Midbrain (tissue), 1 donor: ENCODE measurements around the gene KCNJ10.

Experiments used
- DNase-seq: peaks from one replicate; lab custom pipeline; 2025; lab: John Stamatoyannopoulos, UW

KCNJ10 gene

DNA sequence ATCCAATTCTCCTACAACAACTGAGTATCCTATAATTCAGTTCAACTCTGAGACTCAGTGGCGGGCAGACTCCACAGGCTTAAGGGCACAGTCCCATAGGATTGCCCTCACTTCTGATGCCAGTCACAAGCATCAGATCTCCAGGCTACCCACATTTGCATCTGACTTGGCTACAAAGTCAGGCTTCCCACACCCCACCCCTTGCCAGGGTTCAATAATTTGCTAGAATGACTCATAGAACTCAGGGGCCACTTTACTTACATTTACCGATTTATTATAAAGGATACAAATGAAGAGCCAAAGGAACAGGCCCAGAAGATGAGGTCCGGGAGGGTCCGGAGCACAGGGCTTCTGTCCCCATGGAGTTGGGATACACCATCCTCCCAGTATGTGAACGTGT is 80.0 kb downstream of the KCNJ10 start:
- no peak for DNase-seq

DNA sequence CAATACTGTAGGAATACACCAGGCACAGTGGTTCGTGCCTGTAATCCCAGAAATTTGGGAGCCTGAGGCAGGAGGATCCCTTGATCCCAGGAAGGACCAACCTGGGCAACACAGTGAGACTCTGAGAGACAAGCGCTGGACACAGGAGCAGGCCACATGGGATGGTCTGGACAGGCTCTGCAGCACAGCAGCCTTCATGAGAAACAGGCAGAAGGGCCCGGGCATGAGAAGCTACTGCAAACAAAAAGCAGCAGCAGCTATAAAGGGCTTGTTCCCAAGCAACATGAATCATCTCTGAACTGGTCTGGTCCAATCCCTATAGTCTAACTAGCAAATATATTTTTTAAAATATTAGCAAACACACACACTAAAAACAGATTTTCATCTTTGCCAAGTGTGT is 80.4 kb downstream of the KCNJ10 start:
- DNase-seq, result no peak

DNA sequence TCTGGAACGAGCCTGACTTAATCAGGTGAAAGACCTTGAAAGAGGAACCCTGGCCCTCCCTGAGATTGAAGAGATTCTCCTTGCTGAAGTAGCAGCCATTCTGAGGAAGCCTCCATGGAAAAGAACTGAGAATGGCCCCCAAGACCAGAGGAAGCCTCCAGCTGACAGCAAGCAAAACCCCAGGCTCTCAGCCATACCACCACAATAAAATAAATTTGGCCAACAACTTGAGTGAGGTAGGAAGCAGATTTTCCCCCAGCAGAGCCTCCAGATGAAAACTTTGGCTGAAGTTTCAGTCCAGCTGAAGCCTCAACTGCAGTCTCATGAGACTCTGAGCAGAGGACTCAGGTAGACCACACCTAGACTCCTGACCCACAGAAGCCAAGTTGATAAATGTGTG is 82.0 kb downstream of the KCNJ10 start:
- DNase-seq, result no peak

DNA sequence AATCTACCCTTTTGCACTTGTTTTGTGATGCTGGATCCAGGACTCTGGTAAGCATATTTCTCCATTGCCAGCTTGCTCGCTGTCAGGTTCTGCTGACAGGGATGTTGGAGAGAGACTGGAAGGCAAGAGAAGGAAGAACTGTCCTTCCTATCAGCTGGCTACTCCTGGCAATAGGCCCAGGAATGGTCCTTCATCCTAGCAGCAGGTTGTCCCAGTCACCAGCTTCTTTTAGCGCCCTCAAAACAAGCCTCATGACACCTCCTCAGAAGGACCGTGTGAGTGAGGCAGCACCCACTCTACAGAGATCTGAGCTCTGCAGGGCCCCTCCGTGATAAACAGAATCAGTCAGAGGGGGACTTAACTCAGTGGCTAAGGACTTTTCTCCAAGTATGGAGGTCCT is 82.8 kb downstream of the KCNJ10 start:
- DNase-seq, result no peak

DNA sequence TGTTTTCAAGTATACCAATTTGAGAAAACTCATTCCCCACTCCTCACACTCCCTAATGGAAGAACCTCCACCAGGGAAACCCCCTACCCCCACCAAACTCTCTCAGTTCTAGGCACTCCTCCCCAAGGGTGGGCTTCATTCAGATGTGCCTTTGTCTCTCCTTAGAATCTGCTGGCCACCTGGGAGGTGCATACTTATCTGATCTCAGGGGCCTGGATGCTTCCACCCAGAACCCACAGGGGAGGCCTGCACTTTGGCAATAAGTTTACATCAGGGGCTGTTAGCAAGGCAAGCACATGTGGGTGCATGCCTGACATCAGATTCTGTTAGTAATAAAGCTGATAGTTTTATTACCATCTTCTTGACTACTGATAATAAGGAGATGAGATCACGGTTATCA is 83.4 kb downstream of the KCNJ10 start:
- no peak for DNase-seq

DNA sequence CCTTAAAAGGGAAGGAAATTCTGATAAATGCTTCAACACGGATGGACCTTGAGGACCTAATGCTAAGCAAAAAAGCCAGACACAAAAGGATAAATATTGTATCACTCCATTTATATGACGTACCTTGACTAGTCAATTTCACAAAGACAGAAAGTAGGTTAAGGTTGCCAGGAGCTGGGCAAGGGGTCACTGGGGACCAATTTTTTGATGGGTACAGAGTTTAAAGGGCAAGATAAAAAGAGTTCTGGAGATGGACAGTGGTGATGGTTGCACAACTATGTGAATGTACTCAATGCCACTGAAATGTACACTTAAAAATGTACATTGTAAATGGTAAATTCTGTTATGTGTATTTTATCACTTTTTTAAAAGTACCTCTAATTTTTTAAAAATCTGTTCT is 83.9 kb downstream of the KCNJ10 start:
- DNase-seq, result no peak

DNA sequence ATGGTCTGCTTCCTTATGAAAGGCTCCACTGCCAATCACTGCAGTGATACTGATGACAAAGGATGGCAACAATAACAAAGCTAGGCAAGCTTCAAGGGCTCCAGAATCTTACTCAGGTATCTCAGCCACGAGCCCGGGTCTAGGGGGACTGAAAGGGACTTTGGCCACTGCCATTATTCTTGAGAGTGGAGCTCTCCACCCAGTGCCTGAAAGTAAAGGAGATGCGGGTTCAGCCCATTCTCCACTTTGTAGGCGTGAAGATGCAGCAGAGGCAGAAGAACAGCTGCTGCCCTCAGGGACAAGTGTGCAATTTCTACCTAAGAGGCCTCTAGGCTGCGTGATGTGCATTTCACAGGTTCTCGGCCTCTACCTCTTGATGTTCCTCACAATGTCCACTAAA is 84.5 kb downstream of the KCNJ10 start:
- no peak for DNase-seq

DNA sequence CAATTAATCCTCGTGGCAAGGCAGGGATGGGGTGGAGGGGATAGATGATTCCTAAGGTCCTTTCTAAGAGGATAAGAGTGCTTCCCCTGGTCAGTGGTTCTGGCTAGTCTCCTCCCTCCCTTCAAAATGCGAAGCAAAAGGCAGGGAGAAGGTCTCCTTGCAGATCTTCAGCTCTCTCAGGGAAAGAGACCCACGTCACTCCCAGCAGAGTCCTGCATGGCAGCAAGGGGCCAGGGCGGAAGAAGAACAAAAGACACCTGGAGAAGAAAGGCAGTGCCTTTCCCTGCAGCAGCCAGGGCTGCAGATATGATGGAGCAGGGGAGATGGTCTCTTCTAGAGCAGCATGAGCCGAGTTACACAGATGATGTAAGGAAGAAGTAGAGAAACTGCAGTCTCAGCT is 86.3 kb downstream of the KCNJ10 start:
- no peak for DNase-seq

DNA sequence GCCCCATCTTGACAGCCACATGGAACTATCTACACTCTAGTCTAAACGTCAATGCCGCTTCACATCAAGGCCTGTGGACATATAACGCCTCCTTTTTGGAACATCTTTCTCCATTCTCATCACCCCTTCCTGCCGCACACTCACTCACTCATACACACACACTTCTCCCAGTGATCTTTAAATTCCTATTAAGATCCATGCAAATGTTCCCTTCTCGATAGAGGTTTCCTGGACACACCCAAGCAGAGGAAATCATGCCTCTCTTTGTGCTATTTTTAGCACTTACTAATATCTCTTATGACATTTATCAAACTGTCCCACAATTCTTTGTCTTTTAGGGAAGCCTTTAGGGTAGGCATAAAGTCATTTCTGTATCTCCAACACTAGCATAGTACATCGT is 87.7 kb downstream of the KCNJ10 start:
- no peak for DNase-seq

DNA sequence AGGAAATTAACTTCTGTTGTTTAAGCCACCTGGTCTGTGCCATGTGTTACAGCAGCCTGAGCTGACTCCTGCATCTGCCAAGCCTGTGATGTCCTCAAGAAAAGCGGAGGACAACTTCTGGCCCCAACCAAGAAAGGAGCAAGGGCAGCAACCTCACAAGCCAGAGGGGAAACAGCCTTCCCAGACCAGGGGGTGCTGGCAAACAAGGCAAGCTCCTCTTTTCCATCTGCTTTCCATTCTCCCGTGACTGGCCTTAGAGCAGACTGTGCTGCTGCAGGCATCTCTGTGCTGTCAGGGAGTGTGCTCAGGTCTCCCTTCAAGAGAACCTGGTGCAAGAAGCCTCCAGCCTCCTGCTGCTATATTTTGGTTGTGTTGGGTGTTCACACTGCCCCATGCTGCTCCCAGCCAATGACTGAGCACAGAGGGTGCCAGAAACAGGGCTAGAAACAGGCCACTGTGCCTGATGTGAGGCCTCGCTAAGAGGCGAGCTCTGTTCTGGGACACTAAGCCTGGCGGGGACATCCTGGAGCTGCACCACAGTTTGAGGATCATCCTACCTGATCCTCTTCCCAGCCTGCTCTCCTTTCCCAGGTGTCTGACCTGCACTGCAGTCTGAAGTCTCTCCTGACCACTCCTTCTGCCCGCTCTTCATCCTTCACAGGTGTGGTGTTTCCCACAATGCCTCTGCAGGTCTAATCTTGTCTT is 88.5 kb downstream of the KCNJ10 start:
- DNase-seq, result no peak

DNA sequence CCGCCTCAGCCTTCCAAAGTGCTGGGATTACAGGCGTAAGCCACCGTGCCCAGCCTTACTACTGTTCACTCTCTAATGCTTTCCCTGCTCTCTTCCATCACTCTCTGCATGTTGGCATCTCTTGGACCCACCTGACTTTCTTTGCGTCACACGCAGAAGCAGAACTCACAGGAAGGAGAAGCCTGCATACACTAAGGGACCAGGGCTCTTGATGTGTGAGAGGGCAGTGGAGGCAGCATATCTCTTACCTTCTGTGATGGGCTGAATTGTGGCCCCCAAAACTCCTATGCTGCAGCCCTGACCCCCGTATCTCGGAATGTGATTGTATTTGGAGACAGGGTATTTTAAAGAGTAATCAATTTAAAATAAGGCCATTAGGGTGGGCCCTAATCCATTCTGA is 89.2 kb downstream of the KCNJ10 start:
- no peak for DNase-seq

DNA sequence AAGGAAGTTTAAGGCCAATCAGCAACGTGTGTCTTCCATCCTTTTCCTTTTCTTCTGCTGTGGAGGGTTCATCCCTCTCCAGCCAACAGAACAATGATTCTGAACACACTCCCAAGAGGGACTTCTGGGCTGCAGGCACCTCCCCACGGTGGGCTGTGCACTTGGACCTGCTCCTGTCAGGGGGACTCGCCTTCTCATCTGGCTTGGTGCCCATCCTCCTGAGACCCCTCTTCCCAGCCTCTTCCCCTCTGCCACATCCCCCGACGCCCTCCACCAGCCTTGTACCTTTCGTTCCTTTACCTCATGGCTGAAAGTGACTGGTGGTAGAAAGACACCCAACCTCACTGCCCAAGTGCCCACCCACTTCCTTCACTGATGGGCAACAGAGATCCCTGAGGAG is 89.9 kb downstream of the KCNJ10 start:
- DNase-seq, result no peak

DNA sequence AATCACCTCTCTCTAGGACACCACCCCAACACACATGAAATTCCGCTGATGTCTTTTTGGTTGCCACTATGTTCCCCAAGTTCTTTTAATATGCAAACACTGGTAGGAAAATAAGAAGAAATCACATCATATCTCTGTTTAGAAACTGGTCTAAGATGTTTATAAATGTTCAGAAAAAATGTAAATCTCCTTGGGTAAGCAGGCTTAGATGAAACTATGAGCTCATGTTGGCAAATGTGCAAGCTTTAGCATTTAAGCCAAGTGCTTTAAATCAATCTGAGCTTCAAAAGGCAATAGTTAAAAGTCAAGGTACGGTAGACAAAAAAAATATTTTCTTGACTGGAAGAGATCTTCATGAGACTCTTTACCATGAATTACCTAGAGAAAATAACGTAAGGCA is 90.7 kb downstream of the KCNJ10 start:
- DNase-seq, result no peak

DNA sequence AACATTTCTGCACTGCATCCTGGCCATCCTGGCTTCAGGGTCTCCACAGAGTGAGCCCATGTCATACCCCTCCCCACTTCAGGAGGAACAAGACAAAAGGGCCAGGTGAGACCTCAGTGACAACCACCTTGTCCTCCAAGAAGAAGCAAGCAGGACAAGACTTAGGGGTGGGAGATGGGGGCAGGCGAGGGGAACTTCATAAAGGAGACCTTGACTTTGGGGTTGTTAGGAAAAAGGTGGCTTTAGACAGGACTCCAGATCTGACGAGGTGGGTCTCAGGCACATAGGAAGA is 91.9 kb downstream of the KCNJ10 start:
- no peak for DNase-seq

DNA sequence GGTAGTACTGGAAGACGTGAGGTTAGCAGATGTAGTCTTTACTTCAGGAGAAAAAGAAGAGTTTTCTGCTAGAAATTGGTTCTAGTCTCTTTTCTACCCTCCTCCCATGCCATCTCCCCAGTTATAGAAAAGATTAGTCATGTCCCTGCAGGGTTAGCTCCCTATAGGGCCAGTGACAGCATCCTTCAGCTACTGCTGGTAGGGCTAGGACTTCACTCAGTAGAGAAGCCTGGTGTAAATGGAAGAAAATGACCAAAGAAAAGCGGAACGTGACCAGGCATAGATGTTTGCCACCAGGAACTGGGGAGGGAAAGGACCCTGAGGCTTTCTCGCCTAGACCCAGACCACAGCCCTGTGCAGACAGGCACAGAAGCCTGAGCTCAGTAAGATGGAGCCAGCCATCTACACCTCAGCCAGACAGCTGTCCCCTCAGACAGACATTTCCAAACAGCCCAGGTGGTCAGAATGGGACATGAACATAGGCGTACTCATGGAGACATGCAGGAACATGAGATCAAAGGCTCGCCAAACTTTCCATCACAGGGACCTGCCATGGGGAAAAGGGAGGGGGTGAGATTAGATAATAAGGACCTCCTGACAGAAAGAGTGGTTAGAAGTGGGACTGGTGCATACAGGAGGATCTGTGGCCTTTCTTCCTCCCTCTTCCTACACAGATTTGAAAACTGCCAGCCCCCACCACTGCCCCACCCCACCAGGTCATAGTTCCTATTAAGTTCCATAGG is 92.4 kb downstream of the KCNJ10 start:
- DNase-seq, result no peak

DNA sequence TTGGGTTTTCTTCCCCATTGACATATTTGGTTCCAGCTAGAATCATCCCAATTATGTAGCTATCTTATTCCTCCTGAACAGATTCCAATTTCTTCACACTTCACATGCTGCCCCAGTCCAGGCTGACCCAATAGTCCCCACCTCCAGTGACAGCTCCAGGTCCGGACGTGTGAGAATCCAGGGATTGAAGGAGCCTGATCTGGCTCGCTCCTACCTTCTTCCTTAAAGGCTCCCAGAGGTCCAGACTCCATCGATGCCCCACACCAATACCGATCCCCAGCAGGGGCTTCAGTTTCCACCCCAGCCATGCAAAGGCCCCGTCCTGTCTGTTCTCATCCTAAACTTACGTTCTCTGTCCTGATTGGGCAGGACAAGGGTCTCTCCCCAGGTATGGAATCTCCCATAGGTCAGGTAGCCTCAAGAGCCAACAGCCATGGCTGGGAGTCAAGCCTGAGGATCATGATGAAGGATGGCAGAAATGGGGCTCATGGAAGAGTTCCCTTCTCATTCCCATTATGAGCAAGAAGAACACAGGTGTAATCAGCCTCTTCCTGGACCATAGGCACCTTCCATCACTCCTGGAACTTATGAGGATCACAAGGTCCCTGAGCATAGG is 95.5 kb downstream of the KCNJ10 start:
- no peak for DNase-seq

DNA sequence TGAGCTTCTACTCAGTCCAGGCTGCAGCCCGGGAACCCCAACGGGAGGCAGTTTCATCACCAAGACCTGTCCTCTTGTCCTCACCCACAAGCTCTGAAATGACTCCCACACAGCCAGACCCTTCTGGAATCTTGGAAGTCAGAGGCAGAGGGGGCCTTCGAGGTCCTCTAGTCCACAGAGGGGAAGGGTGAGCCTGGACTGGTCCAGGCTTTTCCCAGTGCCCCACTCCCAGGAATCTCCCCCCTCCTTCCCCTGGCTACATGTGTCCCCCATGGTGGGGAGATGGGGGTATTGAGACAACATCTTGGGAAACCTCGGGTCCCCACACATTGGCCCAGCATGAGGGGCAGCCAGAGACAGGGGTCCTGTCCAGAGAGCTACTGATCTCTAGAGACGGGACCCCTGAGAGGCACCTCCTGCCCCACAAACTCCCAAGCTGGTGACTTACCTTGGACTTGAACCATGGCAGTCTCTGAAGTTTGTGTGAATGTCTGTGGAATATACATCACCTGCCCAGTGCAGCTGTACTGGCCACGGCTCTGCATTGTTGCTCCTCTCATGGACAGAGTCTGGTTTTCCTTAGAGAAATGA is 96.5 kb downstream of the KCNJ10 start:
- DNase-seq, result no peak

DNA sequence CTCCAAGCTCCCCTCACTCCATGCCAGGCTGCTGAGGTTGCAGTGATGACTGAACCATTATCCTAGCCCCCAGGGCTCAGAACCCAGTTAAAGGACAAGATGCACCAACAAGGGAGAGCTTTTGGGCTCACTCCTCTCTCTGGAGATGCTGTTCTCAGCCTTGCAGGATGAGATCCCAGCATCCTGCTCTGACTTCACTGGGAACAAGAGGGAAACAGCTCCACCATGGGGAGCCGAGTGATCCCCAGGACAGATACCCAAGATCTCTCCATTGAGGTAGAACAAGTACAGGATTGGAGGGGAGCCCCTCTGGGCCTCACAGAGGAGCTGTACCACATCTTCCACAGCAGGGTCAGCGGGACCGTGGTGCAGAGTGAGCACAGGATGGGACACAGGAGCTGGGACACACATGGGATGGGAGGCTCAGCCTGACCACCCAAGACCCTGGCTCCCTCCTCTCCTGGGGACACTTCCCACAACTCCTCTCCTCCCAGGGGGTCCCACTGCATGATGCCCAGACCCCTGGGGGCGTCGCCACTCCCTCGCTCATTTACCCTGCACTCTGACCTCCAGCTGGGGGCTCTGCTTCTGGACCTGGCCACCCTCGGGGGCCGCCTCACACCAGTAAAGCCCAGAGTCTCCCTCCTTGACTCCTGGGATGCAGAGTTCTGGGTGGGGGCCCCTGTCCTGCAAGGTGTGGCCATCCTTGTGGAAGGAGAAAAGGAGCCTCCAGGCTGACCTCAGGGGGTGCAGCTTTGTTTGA is 97.3 kb downstream of the KCNJ10 start:
- no peak for DNase-seq

DNA sequence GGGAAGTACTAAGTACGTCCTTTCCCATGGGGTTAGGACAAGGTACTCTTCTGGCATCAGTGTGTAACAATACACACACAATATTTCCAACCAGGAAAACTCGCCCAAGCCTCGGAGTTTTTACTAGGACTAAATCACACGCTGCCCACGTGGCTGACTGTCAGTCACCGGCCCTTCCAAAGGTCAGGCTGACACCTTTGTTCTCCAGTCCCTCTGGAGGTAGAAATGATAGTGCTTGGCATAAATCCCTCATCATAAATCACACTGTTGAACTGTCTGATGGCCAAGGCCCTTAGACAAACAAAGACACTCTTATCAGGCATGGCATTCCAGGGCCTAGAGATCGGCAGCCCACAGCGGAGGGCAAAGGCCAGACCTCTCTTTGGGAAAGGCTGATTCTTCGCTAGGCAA is 99.0 kb downstream of the KCNJ10 start:
- DNase-seq, result no peak

DNA sequence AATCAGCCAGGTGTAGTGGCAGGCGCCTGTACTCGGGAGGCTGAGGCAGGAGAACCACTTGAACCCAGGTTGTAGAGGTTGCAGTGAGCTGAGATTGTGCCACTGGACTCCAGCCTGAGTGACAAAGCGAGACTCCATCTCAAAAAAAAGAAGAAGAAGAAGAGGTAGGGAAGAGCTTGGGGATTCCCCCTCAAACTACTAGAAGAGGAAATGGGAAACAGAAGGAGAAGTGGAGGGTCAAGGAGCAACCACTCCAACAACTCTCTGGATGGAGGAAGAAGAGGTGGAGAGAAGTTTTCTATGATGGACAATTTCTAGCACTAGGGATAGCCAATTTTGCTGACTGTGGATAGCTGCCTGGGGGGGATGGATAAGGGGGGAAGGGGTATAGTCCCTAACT is 101.1 kb downstream of the KCNJ10 start:
- no peak for DNase-seq

DNA sequence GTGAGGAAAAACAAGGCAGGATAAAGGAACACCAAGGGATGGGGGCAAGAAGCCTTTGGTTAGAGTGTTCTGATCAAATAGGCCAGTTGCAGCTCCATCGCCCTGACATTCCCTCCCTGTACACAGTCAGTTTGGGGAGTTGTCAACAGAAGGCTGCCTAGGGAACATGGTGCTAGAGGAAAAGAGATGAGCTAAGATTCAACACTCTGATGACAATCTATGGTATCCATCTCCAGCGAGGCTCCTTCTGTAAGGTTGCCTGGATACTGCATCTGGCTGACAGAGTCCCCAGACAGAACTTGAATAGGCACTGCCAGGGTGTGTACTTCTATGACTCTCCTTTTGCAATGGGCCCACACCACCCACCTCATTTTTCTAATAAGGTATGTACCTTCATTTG is 104.7 kb downstream of the KCNJ10 start:
- DNase-seq, result no peak

DNA sequence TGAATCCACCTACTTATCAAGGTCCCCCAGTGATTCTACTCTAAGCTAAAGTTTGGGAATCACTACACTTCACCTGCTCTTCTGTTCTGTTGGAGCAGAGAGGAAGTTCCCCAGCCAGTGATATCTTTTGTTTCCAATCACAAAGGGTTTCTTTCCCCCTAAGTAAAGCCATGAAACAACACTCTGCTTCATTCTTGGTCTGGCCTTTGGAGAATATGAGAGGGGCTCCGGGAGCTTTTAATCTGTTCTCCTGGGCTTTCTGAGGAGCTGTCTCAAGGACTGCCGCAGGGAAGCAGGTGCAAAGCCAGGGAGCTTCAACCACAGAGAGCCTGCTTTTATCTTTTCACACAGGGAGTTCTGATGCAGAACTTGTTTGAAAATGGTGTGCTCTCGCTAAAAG is 105.8 kb downstream of the KCNJ10 start:
- no peak for DNase-seq

DNA sequence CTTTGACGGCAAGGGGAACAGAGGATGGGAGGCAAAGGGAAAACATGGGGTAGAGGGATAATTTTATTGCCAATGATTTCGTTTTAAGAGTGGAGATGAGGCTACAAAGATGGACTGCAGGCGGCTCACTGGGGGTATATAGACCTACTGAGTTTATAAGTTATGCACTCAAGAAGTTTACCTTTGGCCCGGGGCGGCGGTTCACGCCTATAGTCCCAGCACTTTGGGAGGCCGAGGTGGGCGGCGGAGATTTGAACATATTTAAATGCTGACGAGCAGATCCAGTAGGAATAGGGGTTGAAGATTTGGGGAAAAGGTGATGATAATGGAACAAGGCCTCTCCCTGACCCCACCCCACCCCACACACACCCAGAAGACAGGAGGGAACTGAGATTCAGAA is 107.8 kb downstream of the KCNJ10 start:
- DNase-seq, result no peak
